GM10266 (cell line): ENCODE results near the gene HOXC9.
A peak's percentile ranks its signal among the peaks of the same experiment; 100 is the strongest.

ENCODE experiments used
- DNase-seq: peaks from one replicate; pipeline ENCODE4 v3.0.0; 2012; ENCODE audit errors: extremely low spot score
- TF ChIP-seq, protein P1 (sequence below): IDR thresholded peaks from 2 replicates; pipeline ENCODE4 v1.5.1; 2012; ENCODE audit warnings: mild to moderate bottlenecking, low read depth; ENCODE audit not compliant: control insufficient read depth, insufficient read depth; ENCODE audit errors: missing control alignments

HOXC9 gene

GRCh38 chr12:53973236-53974042, 26.5 kb upstream of the HOXC9 start:
- TF ChIP-seq, protein P1, sequence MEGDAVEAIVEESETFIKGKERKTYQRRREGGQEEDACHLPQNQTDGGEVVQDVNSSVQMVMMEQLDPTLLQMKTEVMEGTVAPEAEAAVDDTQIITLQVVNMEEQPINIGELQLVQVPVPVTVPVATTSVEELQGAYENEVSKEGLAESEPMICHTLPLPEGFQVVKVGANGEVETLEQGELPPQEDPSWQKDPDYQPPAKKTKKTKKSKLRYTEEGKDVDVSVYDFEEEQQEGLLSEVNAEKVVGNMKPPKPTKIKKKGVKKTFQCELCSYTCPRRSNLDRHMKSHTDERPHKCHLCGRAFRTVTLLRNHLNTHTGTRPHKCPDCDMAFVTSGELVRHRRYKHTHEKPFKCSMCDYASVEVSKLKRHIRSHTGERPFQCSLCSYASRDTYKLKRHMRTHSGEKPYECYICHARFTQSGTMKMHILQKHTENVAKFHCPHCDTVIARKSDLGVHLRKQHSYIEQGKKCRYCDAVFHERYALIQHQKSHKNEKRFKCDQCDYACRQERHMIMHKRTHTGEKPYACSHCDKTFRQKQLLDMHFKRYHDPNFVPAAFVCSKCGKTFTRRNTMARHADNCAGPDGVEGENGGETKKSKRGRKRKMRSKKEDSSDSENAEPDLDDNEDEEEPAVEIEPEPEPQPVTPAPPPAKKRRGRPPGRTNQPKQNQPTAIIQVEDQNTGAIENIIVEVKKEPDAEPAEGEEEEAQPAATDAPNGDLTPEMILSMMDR = no peak

GRCh38 chr12:53974084-53975063, 25.6 kb upstream of the HOXC9 start, which contains the start of gene HOTAIR:
Gene HOTAIR, minus strand, starts transcription at chr12:53974954.
- DNase-seq = peak; percentile 58
- TF ChIP-seq, protein P1 = no peak

More at GRCh38 chr12:53973236-53974042, 26.5 kb upstream of the HOXC9 start:
- no peak for DNase-seq

DNA sequence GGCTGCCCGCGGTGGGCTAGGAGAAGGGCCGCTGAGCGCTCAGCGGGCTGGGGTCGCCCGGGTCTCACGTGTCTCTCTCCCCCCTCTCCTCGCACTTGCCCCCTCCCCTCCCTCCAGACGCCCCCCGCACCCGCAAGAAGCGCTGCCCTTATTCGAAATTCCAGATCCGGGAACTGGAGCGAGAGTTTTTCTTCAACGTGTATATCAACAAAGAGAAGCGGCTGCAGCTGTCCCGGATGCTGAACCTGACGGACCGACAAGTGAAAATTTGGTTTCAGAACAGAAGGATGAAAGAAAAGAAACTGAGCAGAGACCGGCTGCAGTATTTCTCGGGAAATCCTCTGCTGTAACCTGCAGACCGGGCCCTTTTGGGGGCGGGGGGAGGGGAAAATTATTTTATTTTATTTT, 24.9 kb upstream of the HOXC9 start:
- DNase-seq = no peak
- TF ChIP-seq, protein P1 = no peak

GRCh38 chr12:53975479-53976152, 24.3 kb upstream of the HOXC9 start:
- DNase-seq = no peak
- TF ChIP-seq, protein P1 = no peak

DNA sequence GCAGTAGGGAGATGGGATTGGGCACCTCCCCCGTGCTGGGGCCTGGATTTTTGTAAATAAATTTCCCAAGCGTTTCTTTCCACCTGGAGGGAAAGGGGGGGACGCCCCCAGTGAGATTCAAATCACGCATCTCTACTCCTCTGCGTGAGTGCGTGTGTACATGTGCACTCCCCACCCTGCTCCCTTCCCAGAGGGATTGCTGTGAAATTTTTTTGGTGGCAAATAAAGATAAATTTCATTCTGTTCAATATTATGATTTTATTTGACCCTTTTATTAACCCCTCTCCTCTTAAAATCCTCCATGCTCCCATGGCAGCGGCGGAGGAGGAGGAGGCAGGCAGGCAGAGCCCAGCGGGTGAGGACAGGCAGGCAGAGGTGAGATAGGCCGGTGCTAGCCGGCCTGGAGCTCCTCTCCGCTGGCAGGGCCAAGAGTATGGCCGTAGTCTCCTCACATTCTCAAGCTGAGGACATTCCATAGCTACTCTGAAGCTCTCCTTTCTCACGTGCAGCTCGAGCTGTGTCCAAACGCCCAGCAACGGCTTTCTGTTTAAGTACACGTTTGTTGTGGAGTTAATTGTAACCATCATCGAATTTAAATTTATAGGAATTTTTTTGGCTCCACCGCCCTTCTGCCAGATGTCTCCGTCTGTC, 23.7 kb upstream of the HOXC9 start:
- DNase-seq = no peak
- TF ChIP-seq, protein P1 = no peak

GRCh38 chr12:53976823-53977595, 23.0 kb upstream of the HOXC9 start:
- DNase-seq = no peak
- TF ChIP-seq, protein P1 = no peak
